Breast epithelium (tissue), 4 donors: ENCODE measurements around the gene PRXL2B. TPM values are rescaled to one million over a fixed set of nuclear protein-coding genes. Genes with fewer than 3 reads are reported as not detected.

Source experiments
- DNase-seq, 2 donors: peaks; one replicate each; pipeline ENCODE4 v3.0.0-alpha.2; 2019; ENCODE audit warnings: low spot score in 2 of 2
- H3K27ac ChIP-seq, 2 donors: fragments of 200-600 bp; sonication (generic) in 1 of 2; one replicate each; pipeline ENCODE4 v1.5.1; 2016 to 2019; ENCODE audit warnings: mild to moderate bottlenecking in 1 of 2
- H3K27me3 ChIP-seq, 2 donors: fragments of 200-600 bp; sonication (generic) in 1 of 2; one replicate each; pipeline versions ENCODE4 v1.5.1 to v1.6.0; 2017 to 2019; ENCODE audit warnings: control low read depth in 1 of 2, mild to moderate bottlenecking in 1 of 2
- H3K36me3 ChIP-seq: fragments of 200-600 bp; one replicate; pipeline ENCODE4 v1.5.1; 2019
- H3K4me1 ChIP-seq, 2 donors: fragments of 200-600 bp; sonication (generic); one replicate each; pipeline ENCODE4 v1.5.1; 2016 to 2019; ENCODE audit warnings: control low read depth in 1 of 2
- H3K4me3 ChIP-seq, 3 donors: fragments of 200-600 bp; sonication (generic); 1 replicate in 2 of 3; 2 replicates in 1 of 3; pipeline ENCODE4 v1.5.1; 2016 to 2019; ENCODE audit warnings: mild to moderate bottlenecking in 3 of 3, moderate library complexity in 2 of 3
- H3K9me3 ChIP-seq, 2 donors: fragments of 200-600 bp; sonication (generic) in 1 of 2; one replicate each; pipeline ENCODE4 v1.5.1; 2016 to 2019; ENCODE audit warnings: control low read depth in 1 of 2
- CTCF ChIP-seq, 3 donors: fragments of 450-650 bp; IDR thresholded peaks; one replicate each; pipeline ENCODE4 v1.5.1; 2016 to 2017; ENCODE audit warnings: antibody characterized with exemption in 3 of 3, mild to moderate bottlenecking in 3 of 3, moderate library complexity in 3 of 3
- POLR2A ChIP-seq: fragments of 450-650 bp; IDR thresholded peaks from one replicate; pipeline ENCODE4 v1.6.1; 2016; ENCODE audit warnings: antibody characterized with exemption, mild to moderate bottlenecking, moderate library complexity
- POLR2AphosphoS5 ChIP-seq, 3 donors: sonication (generic); formaldehyde crosslinking; IDR thresholded peaks; one replicate each; pipeline ENCODE4 v1.6.1; 2017; ENCODE audit warnings: antibody characterized with exemption in 3 of 3
- intact Hi-C: fragments of 100-400 bp; cut with DNase I; formaldehyde crosslinking; loops from one replicate; pipeline ENCODE4 v1.15.1; 2023; ENCODE audit warnings: low total_unique reads
- total RNA-seq, 3 donors: library from RNA; depleted of rRNA; stranded (reverse); fragments of >200 nt; gene quantifications; one replicate each; pipeline ENCODE4 v1.1.0, GENCODE V29; 2016

The PRXL2B gene
- total RNA-seq, 3 donors from 2014 or later = 4.8 to 15.8 (median 14.4) TPM

GRCh38 chr1:2601721-2602303, 15.2 kb downstream of the PRXL2B start:
- DNase-seq = no peak
- peaks cover 0 to 10% of the 10 kb centered on the region in 2 donors for H3K9me3 ChIP-seq
- H3K27me3 ChIP-seq = peaks cover 0 to 22% of the 10 kb centered on the region in 2 donors
- H3K27ac ChIP-seq = no peak overlapping the region
- TF ChIP-seq POLR2A (no peak), POLR2AphosphoS5 (IDR thresholded peaks at IDR 0.05) (no peak), CTCF (IDR thresholded peaks at IDR 0.05) (no peak)
- H3K36me3 ChIP-seq = no peaks in the 10 kb centered on the region
- H3K4me1 ChIP-seq = no peaks in the 10 kb centered on the region
- intact Hi-C loops = loop anchor here (5.0 to 10.0 kb wide), 2 partner anchors 205 to 547 kb away; partner anchors contain the start of gene PRKCZ
- H3K4me3 ChIP-seq = no peak overlapping the region

DNA sequence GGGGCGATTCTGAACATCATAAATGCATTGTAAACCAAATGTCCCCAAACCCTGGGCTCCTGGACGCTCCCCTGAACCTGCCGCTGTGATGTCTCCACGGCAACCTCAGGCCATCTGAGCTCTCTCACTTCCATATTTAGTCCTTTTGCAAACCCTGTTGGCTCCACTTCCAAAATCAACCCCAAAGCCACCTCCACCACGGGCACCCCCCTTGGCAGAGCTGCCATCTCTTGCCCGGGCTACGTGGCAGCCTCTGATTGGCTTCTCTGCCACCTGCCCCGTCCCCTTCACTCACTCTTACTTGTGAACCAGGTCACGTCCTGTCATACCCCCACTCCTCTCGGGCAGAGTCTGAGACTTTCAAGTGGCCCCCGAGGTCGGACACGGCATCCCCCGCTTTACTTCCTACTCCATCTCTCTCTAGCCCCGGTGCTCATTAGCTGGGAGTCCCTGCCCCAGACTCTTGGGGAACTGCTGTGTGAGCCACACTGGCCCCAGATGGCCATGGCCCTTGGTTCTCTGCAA, 15.8 kb downstream of the PRXL2B start:
- Histone ChIP-seq H3K9me3 (peaks cover 0 to 10% of the 10 kb centered on the region in 2 donors), H3K4me1 (no peaks in the 10 kb centered on the region), H3K27ac (no peak overlapping the region), H3K36me3 (no peaks in the 10 kb centered on the region), H3K27me3 (peaks cover 0 to 22% of the 10 kb centered on the region in 2 donors), H3K4me3 (no peak overlapping the region)
- intact Hi-C loops = loop anchor here (5.0 to 10.0 kb wide), 2 partner anchors 205 to 548 kb away; partner anchors contain the start of gene PRKCZ
- DNase-seq = no peak
- TF ChIP-seq POLR2A = no peak
- TF ChIP-seq POLR2AphosphoS5 (IDR thresholded peaks at IDR 0.05) = no peak
- no peak for TF ChIP-seq CTCF (IDR thresholded peaks at IDR 0.05)

- intact Hi-C loops = loop anchor here (5.0 to 10.0 kb wide), 2 partner anchors 204 to 548 kb away; partner anchors contain the start of gene PRKCZ
- no peak overlapping the region for H3K27ac ChIP-seq
- H3K27me3 ChIP-seq = peaks cover 0 to 22% of the 10 kb centered on the region in 2 donors
- H3K4me1 ChIP-seq = no peaks in the 10 kb centered on the region
- TF ChIP-seq POLR2A (no peak), POLR2AphosphoS5 (IDR thresholded peaks at IDR 0.05) (no peak)
- no peaks in the 10 kb centered on the region for H3K36me3 ChIP-seq
- peaks cover 0 to 10% of the 10 kb centered on the region in 2 donors for H3K9me3 ChIP-seq
- no peak overlapping the region for H3K4me3 ChIP-seq
- no peak for DNase-seq
These were observed 16.4 kb downstream of the PRXL2B start for GRCh38 chr1:2602866-2603520.

DNA sequence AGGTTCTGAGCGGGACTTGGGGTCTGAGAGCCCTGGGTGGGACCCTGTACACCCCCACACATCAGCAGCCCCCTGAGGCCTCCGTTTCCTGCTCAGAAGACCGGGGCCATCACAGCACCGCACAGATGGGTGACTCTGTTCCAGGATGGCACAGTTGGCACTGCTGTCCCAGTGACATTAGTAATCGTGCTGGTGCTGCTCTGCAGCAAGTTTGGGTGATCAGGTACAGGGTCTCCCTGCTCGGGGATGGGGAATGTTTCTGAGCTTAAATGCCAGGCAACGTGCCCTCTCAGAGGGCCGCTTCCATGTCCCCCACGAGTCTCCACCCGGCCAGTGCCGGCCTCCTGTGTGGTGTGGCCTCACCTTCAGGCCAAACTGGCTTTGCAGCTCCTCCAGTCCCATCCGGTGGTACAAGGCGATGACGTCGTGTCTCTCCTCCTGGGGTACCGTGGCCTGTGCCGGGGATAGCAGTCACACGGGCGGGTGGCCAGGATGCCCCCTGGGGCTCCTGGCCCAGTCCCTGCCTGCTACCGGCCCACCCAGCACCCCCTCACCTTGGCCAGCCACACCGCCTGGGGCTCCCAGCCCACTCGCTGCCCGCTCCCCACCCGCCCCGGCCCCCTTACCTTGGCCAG, 17.1 kb downstream of the PRXL2B start:
- Histone ChIP-seq H3K9me3 (peaks cover 0 to 6% of the 10 kb centered on the region in 2 donors), H3K4me3 (no peak overlapping the region), H3K27ac (no peak overlapping the region), H3K27me3 (peaks cover 0 to 22% of the 10 kb centered on the region in 2 donors), H3K4me1 (no peaks in the 10 kb centered on the region), H3K36me3 (no peaks in the 10 kb centered on the region)
- no peak for DNase-seq
- intact Hi-C loops = loop anchor here (5.0 to 10.0 kb wide), 2 partner anchors 204 to 549 kb away; partner anchors contain the start of gene PRKCZ
- TF ChIP-seq POLR2A (no peak), POLR2AphosphoS5 (IDR thresholded peaks at IDR 0.05) (no peak), CTCF (IDR thresholded peaks at IDR 0.05) (no peak)

- Histone ChIP-seq H3K27ac (no peak overlapping the region), H3K36me3 (no peaks in the 10 kb centered on the region), H3K27me3 (peaks cover 0 to 22% of the 10 kb centered on the region in 2 donors), H3K9me3 (no peaks in the 10 kb centered on the region), H3K4me3 (no peak overlapping the region), H3K4me1 (no peaks in the 10 kb centered on the region)
- no peak for DNase-seq
- intact Hi-C loops = loop anchor here (5.0 to 10.0 kb wide), 2 partner anchors 203 to 549 kb away; partner anchors contain the start of gene PRKCZ
- TF ChIP-seq POLR2AphosphoS5 (IDR thresholded peaks at IDR 0.05) = no peak
- TF ChIP-seq CTCF (IDR thresholded peaks at IDR 0.05) = no peak
- no peak for TF ChIP-seq POLR2A
These were observed 17.7 kb downstream of the PRXL2B start for GRCh38 chr1:2604156-2604843.
